Naive thymus-derived CD4-positive, alpha-beta T cell (primary cell): ENCODE measurements around the gene SNRNP25. TPM values are rescaled to one million over a fixed set of nuclear protein-coding genes. Genes with fewer than 3 reads are reported as not detected.

Experiments used
- ATAC-seq: fragments of 150-1000 bp; cut with Tn5 transposase; 2 replicates; pipeline ENCODE4 v1.10.0; 2021; ENCODE audit warnings: mild to moderate bottlenecking, moderate library complexity
- CTCF ChIA-PET: fragments of 350-600 bp; sonication (Branson Sonifier 250); formaldehyde crosslinking; loops from one replicate; lab custom pipeline; 2021; ENCODE audit warnings: antibody characterized with exemption; lab: Charles Lee
- POLR2A ChIA-PET: fragments of 350-600 bp; sonication (Branson Sonifier 250); formaldehyde crosslinking; loops from one replicate; lab custom pipeline; 2021; ENCODE audit warnings: antibody characterized with exemption, inconsistent platforms; lab: Charles Lee
- DNase-seq, 9 donors: peaks; one replicate each; pipeline versions ENCODE4 v3.0.0 to v3.0.0-alpha.2; 2020 to 2022; ENCODE audit warnings: mixed read lengths in 1 of 9
- H3K27ac ChIP-seq: one replicate; pipeline ENCODE4 v1.7.0; 2013; ENCODE audit warnings: mild to moderate bottlenecking, low read depth, low read length, moderate library complexity
- H3K27me3 ChIP-seq, 2 donors: one replicate each; pipeline ENCODE4 v1.7.0; 2013; ENCODE audit warnings: low read length in 2 of 2, mild to moderate bottlenecking in 2 of 2, moderate library complexity in 2 of 2; ENCODE audit not compliant: control insufficient read depth in 2 of 2, insufficient read depth in 2 of 2
- H3K36me3 ChIP-seq, 3 experiments: 1 replicate in 2 of 3; 2 replicates in 1 of 3; pipeline ENCODE4 v1.7.0; 2013; ENCODE audit warnings: low read length in 3 of 3, mild to moderate bottlenecking in 3 of 3, moderate library complexity in 1 of 3; ENCODE audit not compliant: insufficient read depth in 3 of 3, control insufficient read depth in 2 of 3
- H3K4me1 ChIP-seq, 2 donors: one replicate each; pipeline ENCODE4 v1.7.0; 2013; ENCODE audit warnings: low read length in 2 of 2, mild to moderate bottlenecking in 2 of 2, moderate library complexity in 1 of 2; ENCODE audit not compliant: control insufficient read depth in 2 of 2, insufficient read depth in 2 of 2
- H3K4me3 ChIP-seq: 2 replicates; pipeline ENCODE4 v1.7.0; 2013; ENCODE audit warnings: mild to moderate bottlenecking, low read length
- H3K9me3 ChIP-seq, 3 experiments: 1 replicate in 2 of 3; 2 replicates in 1 of 3; pipeline ENCODE4 v1.7.0; 2013; ENCODE audit warnings: low read length in 3 of 3; ENCODE audit not compliant: control insufficient read depth in 2 of 3
- H3K27ac Mint-ChIP-seq, 9 donors: one replicate each; pipeline ENCODE4 v1.8.0; 2020 to 2022; ENCODE audit warnings: mixed read lengths in 9 of 9, mild to moderate bottlenecking in 8 of 9, moderate library complexity in 5 of 9, inconsistent platforms in 2 of 9
- H3K27me3 Mint-ChIP-seq, 5 donors: one replicate each; pipeline ENCODE4 v1.8.0; 2021 to 2022; ENCODE audit warnings: mixed read lengths in 5 of 5, mild to moderate bottlenecking in 1 of 5
- H3K36me3 Mint-ChIP-seq, 5 donors: one replicate each; pipeline ENCODE4 v1.8.0; 2020 to 2022; ENCODE audit warnings: mixed read lengths in 5 of 5, mild to moderate bottlenecking in 3 of 5, inconsistent platforms in 1 of 5
- H3K4me1 Mint-ChIP-seq, 7 donors: one replicate each; pipeline ENCODE4 v1.8.0; 2020 to 2022; ENCODE audit warnings: mixed read lengths in 7 of 7, mild to moderate bottlenecking in 3 of 7, inconsistent platforms in 1 of 7
- H3K4me3 Mint-ChIP-seq, 10 donors: one replicate each; pipeline ENCODE4 v1.8.0; 2020 to 2022; ENCODE audit warnings: mild to moderate bottlenecking in 10 of 10, mixed read lengths in 10 of 10, moderate library complexity in 6 of 10, inconsistent platforms in 2 of 10
- H3K9me3 Mint-ChIP-seq, 11 donors: one replicate each; pipeline ENCODE4 v1.8.0; 2020 to 2022; ENCODE audit warnings: mixed read lengths in 11 of 11, mild to moderate bottlenecking in 4 of 11, inconsistent platforms in 1 of 11, moderate library complexity in 1 of 11
- intact Hi-C, 2 donors: fragments of 100-400 bp; cut with micrococcal nuclease; formaldehyde crosslinking; loops; one replicate each; pipeline ENCODE4 v1.15.1; 2023
- polyA plus RNA-seq, 2 donors: library from polyadenylated mRNA; unstranded; fragments of 300-500 nt; fragmentation: Illumina TruSeq; gene quantifications; one replicate each; pipeline ENCODE4 v1.2.3, GENCODE V29; 2021
- total RNA-seq, 6 experiments: library from RNA in 5 of 6; stranded (reverse) in 5 of 6; gene quantifications; 1 replicate in 5 of 6; 2 replicates in 1 of 6; pipeline ENCODE4 v1.2.3 and lab custom pipeline; 2021 to 2026

The SNRNP25 gene
- total and polyA plus RNA-seq, 7 experiments from 2014 or later: 9.8 to 57.4 (median 12.3) TPM

DNA sequence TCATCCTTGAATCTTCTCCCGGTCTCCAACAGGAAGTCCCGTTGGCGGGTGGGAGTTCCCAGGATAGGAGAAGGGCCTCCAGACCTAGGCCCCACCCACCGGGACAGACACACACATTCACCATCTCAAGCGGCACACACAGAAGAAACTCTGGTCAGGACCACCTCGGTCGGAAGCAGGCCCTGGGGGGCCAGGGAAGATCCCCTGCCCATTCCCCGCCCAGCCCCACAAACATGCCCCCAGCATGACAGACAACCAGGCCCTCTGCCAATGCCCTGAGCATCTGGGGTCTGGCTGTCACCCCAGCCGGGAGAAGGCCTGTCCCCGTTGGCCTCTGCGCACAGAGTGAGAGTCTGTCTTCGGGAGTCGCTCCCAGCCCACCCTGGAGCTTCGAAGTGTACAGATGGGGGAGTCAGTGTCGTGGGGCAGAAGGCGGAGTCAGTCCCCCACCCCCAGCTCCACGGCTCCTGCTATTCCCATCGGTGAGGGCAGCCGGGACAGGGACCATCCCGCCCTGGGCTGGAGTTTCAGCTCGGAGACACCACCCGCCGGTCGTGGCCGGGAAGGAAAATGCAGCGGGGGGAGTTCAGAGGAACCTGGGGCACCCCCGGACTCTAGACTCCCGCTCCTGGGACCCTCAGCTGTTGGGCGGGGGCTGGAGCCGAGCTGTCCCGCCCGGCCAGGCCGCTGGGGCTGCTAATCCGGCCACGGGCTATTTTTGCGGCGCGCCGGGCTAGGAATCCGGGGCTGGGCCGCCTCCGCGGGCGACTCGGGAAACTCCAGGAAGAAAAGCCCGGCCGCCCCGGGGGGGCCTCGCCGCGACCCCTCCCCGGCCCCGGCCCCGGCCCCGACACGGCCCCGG, 18.1 kb downstream of the SNRNP25 start:
- intact Hi-C loops: no loop called here
- no peaks in the 10 kb centered on the region for H3K36me3 ChIP-seq
- ChIA-PET CTCF (no interaction called here), POLR2A (interaction anchor here (1.1 kb wide), 1 partner anchor 23 kb away, joined by 3 read pairs; no protein-coding TSS in a partner anchor)
- H3K9me3 Mint-ChIP-seq: no peaks in the 10 kb centered on the region
- ATAC-seq (no peak), DNase-seq (no peak)
- no peak overlapping the region for H3K4me3 ChIP-seq
- no peaks in the 10 kb centered on the region for H3K27me3 ChIP-seq
- H3K9me3 ChIP-seq: no peaks in the 10 kb centered on the region
- H3K27ac Mint-ChIP-seq: no peak overlapping the region
- H3K4me3 Mint-ChIP-seq: peak overlapping the region in 1 of 10 donors; percentile 47
- peaks cover 0 to 4% (median 0%) of the 10 kb centered on the region in 5 donors for H3K36me3 Mint-ChIP-seq
- peaks cover 10 to 16% (median 14%) of the 10 kb centered on the region in 7 donors for H3K4me1 Mint-ChIP-seq
- peaks cover 14 to 53% (median 29%) of the 10 kb centered on the region in 5 donors for H3K27me3 Mint-ChIP-seq
- H3K4me1 ChIP-seq: peaks cover 7 to 8% of the 10 kb centered on the region in 2 donors
- H3K27ac ChIP-seq: no peak overlapping the region

DNA sequence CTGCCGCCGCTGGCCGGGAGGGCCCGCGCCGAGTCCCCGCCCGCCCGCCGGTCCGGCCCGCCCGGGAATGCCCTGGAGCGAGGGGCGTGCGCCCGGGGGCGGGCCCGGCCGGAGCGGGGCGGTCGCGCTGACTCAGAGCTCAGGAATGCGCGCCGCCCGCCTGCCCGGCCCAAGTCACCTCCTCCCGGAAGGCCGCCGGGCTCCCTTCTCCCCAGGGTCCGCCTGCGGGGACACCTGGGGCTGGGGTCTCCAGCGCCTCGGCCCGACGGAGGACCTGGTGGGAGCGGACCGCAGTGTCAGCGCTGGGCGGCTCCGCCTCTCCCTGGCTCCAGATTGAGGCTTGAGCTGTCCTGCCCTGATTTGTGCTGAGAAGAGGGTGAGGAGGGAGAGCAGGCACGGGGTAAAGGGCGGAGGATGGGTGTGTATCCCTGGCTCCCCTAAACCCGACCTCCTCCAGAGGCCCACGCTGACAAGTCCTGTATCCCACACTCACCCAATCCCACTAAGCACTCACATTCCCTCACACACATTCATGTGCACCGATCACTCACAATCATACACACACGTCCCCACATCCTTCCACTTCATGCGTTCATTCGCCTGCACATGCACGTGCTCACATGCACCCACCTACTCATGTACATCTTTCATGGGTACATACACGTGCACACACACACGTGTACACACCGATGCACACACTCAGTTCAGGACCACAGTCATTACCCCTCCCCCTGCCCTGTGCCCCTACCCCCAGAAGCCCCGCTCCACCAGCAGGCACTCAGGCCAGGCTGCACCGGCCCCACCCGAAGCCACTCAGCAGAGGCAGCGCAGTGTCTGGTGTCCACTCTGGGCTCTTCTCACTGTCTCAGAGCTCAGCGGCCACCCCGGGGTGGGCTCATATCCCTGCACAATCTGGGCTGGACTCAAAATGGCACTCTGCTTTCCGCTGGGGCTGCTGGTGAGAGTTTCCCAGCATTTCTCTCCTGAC, 19.2 kb downstream of the SNRNP25 start, which contains the start of gene RHBDF1:
Gene RHBDF1 (minus strand): TSS at position 71 of the 988 bp plus-strand sequence. CDS start 7,616 bp downstream, outside the sequence.
- Mint-ChIP-seq H3K27ac (no peak within 1 kb of the TSS), H3K9me3 (no peaks in the 10 kb centered on the region), H3K36me3 (peaks cover 0 to 4% (median 0%) of the 10 kb centered on the region in 5 donors), H3K27me3 (peaks cover 14 to 50% (median 29%) of the 10 kb centered on the region in 5 donors), H3K4me1 (peaks cover 12 to 23% (median 18%) of the 10 kb centered on the region in 7 donors), H3K4me3 (peak within 1 kb of the TSS; percentile 6 to 86 (median 58))
- H3K27ac ChIP-seq: no peak within 1 kb of the TSS
- ChIA-PET CTCF (no interaction called here), POLR2A (interaction anchor here (1.1 kb wide), 1 partner anchor 21 kb away, joined by 3 read pairs; no protein-coding TSS in a partner anchor)
- H3K4me3 ChIP-seq: no peak within 1 kb of the TSS
- H3K4me1 ChIP-seq: peaks cover 12 to 14% of the 10 kb centered on the region in 2 donors
- intact Hi-C loops: no loop called here
- H3K9me3 ChIP-seq: no peaks in the 10 kb centered on the region
- DNase-seq (peak in 1 of 9 donors; percentile 52), ATAC-seq (peak; percentile 34)
- no peaks in the 10 kb centered on the region for H3K36me3 ChIP-seq
- H3K27me3 ChIP-seq: no peaks in the 10 kb centered on the region

DNA sequence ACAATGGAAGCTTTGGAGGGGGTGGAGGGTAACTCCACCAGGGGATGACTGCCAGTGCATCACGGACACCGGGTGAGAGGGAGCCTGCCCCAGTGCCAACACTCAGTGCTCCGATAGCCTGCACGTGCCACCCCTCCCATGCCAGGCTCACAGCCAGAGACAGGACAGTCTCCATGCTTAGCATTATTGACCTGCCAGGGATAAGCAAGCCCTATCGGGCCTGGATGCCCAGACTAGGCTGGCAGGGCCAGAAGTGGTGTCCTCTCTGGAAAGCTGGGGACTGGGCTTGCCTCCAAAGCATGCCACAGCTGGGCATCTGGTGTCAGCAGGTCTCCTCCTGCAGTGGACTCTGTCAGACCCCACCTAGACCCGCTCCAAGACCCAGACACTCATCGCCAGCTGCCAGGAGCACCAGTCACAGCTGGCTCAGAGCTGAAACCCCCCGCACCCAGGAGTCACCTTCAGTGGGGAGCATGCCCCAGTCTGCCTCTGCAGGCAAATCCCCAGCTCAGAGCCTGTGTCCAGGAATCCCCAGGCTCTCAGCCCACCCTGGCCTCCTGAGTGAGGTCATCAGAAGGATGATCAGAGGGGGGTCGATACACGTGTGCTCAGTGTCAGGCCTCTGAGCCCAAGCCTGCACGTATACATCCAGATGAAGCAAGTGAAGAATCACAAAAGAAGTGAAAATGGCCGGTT, 20.6 kb downstream of the SNRNP25 start:
- POLR2A ChIA-PET: no interaction called here

DNA sequence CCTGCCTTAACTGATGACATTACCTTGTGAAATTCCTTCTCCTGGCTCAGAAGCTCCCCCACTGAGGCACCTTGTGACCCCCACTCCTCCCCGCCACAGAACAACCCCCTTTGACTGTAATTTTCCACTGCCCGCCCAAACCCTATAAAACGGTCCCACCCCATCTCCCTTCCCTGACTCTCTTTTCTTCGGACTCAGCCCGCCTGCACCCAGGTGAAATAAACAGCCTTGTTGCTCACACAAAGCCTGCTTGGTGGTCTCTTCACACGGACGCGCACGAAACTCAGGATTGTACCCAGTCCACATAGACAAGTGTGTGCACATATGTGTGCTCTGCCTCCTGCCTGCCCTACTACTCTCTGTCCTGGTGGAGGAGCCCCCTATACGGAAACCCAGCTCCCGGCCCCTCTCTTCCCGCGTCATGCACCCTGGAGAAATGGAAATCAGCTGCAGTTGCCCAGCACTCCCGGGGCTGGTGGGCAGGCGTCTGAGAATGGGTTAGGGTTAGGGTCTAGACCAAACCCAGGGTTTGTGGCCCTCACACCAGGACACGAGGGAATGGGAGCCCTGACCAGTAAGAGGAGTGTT, 21.2 kb downstream of the SNRNP25 start:
- ATAC-seq: no peak
- ChIA-PET POLR2A (interaction anchor here (0.6 kb wide), 1 partner anchor 645 kb away, joined by 3 read pairs; no protein-coding TSS in a partner anchor), CTCF (interaction anchor here (3.1 kb wide), 1 partner anchor 9 kb away, joined by 9 read pairs; no protein-coding TSS in a partner anchor)
- H3K4me3 ChIP-seq: no peak overlapping the region
- DNase-seq: no peak
- peaks cover 14 to 15% of the 10 kb centered on the region in 2 donors for H3K4me1 ChIP-seq
- peak overlapping the region in 1 of 9 donors; percentile 41 for H3K27ac Mint-ChIP-seq
- intact Hi-C loops: no loop called here
- no peaks in the 10 kb centered on the region for H3K27me3 ChIP-seq
- H3K9me3 ChIP-seq: no peaks in the 10 kb centered on the region
- H3K4me3 Mint-ChIP-seq: peak overlapping the region in 1 of 10 donors; percentile 32
- peaks cover 0 to 5% (median 0%) of the 10 kb centered on the region in 5 donors for H3K36me3 Mint-ChIP-seq
- H3K27ac ChIP-seq: no peak overlapping the region
- H3K9me3 Mint-ChIP-seq: peaks cover 0 to 1% (median 0%) of the 10 kb centered on the region in 11 donors
- peaks cover 0 to 6% (median 0%) of the 10 kb centered on the region in 3 experiments for H3K36me3 ChIP-seq
- peaks cover 14 to 37% (median 30%) of the 10 kb centered on the region in 7 donors for H3K4me1 Mint-ChIP-seq
- H3K27me3 Mint-ChIP-seq: peaks cover 14 to 40% (median 24%) of the 10 kb centered on the region in 5 donors

More for the DNA sequence above, 20.6 kb downstream of the SNRNP25 start:
- peaks cover 14 to 31% (median 24%) of the 10 kb centered on the region in 7 donors for H3K4me1 Mint-ChIP-seq
- H3K9me3 Mint-ChIP-seq: peaks cover 0 to 1% (median 0%) of the 10 kb centered on the region in 11 donors
- H3K27me3 Mint-ChIP-seq: peaks cover 14 to 46% (median 29%) of the 10 kb centered on the region in 5 donors
- intact Hi-C loops: no loop called here
- DNase-seq: no peak
- CTCF ChIA-PET: no interaction called here
- H3K27me3 ChIP-seq: no peaks in the 10 kb centered on the region
- peaks cover 0 to 4% (median 0%) of the 10 kb centered on the region in 5 donors for H3K36me3 Mint-ChIP-seq
- H3K9me3 ChIP-seq: no peaks in the 10 kb centered on the region
- peaks cover 14 to 15% of the 10 kb centered on the region in 2 donors for H3K4me1 ChIP-seq
- no peaks in the 10 kb centered on the region for H3K36me3 ChIP-seq
- no peak overlapping the region for H3K4me3 ChIP-seq
- H3K27ac ChIP-seq: no peak overlapping the region
- no peak for ATAC-seq
- H3K4me3 Mint-ChIP-seq: peak overlapping the region in 1 of 10 donors; percentile 25
- peak overlapping the region in 1 of 9 donors; percentile 41 for H3K27ac Mint-ChIP-seq

DNA sequence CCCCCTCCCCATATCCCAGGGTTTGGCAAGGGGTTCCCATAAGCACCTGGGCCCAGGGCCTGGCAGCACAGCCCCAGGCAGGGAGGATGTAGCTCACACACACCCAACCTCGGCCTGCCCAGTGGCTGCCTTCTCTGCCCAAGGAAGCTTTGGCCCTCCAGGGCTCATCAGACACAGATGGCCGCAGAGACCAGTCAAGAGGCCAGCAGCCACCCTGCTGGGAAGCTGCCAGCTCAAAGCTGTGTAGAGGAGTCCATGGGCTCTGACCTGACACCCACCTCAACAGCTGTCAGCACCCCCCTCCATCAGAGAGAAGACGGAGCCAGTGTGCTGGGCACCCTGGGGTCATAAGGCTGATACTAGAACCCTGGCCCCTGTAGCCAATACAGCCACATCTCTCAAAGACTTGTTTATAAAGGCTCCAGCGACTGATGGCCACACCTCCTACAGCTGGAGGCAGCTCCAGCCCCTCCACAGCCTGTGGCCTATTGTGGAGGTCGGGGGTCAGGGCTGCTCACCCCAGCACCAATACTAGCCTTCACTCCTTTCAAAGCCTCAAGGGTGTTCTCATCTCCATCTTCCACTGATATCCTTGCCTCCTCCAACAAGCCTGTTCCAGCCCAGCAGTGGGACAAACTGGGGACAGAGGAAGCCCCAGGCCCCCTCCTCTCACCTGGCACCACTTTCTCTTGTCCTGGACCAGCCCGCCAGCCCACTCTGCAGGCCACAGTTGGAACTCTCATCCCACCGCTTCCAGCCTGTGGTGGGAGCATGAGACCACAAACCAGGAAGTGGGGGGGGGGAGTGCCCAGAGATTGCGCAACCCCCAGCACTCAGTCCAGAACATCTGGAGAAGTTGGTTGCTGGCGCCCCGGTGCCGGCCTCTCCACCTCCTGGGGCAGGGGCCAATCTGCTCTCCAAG, 22.2 kb downstream of the SNRNP25 start:
- Histone ChIP-seq H3K4me1 (peaks cover 14 to 15% of the 10 kb centered on the region in 2 donors), H3K27me3 (no peaks in the 10 kb centered on the region), H3K4me3 (no peak overlapping the region), H3K36me3 (peaks cover 0 to 10% (median 0%) of the 10 kb centered on the region in 3 experiments), H3K9me3 (no peaks in the 10 kb centered on the region), H3K27ac (no peak overlapping the region)
- DNase-seq (no peak), ATAC-seq (no peak)
- Mint-ChIP-seq H3K36me3 (peaks cover 0 to 5% (median 0%) of the 10 kb centered on the region in 5 donors), H3K27me3 (peaks cover 14 to 32% (median 15%) of the 10 kb centered on the region in 5 donors), H3K4me1 (peaks cover 14 to 41% (median 30%) of the 10 kb centered on the region in 7 donors), H3K4me3 (peak overlapping the region in 6 of 10 donors; percentile 70 to 86 (median 82)), H3K9me3 (peaks cover 0 to 1% (median 0%) of the 10 kb centered on the region in 11 donors), H3K27ac (peak overlapping the region in 3 of 9 donors; percentile 14 to 76 (median 41))
- CTCF ChIA-PET: interaction anchor here (1.4 to 3.1 kb wide), 2 partner anchors 10 to 18 kb away, joined by 5 to 9 read pairs; no protein-coding TSS in a partner anchor
- POLR2A ChIA-PET: interaction anchor here (0.6 to 1.6 kb wide), 2 partner anchors 22 to 644 kb away, joined by 3 to 5 read pairs; no protein-coding TSS in a partner anchor
- intact Hi-C loops: no loop called here
